ENCODE measurements around the gene TEX22. TPM values are rescaled to one million over a fixed set of nuclear protein-coding genes. Genes with fewer than 3 reads are reported as not detected.

The TEX22 gene
- total RNA-seq, 2 experiments from 2014 or later, result 1.2 to 2.2 TPM

- ATAC-seq, result no peak
- Mint-ChIP-seq H3K9me3 (no peaks in the 10 kb centered on the region), H3K27ac (no peak overlapping the region), H3K27me3 (no peaks in the 10 kb centered on the region), H3K36me3 (ENCODE audit: low read depth) (no peaks in the 10 kb centered on the region), H3K4me1 (ENCODE audit: low read depth) (peaks cover 4% of the 10 kb centered on the region), H3K4me3 (no peak overlapping the region)
- DNase-seq, result no peak
- intact Hi-C loops (cut with micrococcal nuclease), result no loop called here
- TF ChIP-seq CTCF (IDR thresholded peaks at IDR 0.05), result no peak
- ChIA-PET CTCF (no interaction called here), POLR2A (interaction anchor here (0.8 kb wide), 1 partner anchor 11 kb away, joined by 3 read pairs; no protein-coding TSS in a partner anchor)
These were observed 5.9 kb upstream of the TEX22 start for GRCh38 chr14:105392131-105393090.

GRCh38 chr14:105393151-105393550 lies 5.2 kb upstream of the TEX22 start:
- Mint-ChIP-seq H3K4me3 (no peak overlapping the region), H3K27me3 (no peaks in the 10 kb centered on the region), H3K9me3 (no peaks in the 10 kb centered on the region), H3K27ac (no peak overlapping the region), H3K4me1 (ENCODE audit: low read depth) (peaks cover 9% of the 10 kb centered on the region), H3K36me3 (ENCODE audit: low read depth) (no peaks in the 10 kb centered on the region)
- DNase-seq, result no peak
- no peak for ATAC-seq
- POLR2A ChIA-PET, result no interaction called here
- CTCF ChIA-PET, result no interaction called here
- intact Hi-C loops (cut with micrococcal nuclease), result no loop called here
- no peak for TF ChIP-seq CTCF (IDR thresholded peaks at IDR 0.05)

GRCh38 chr14:105394714-105395537 lies 3.4 kb upstream of the TEX22 start:
- no peaks in the 10 kb centered on the region for H3K9me3 Mint-ChIP-seq
- ATAC-seq (no peak), DNase-seq (no peak)
- H3K36me3 Mint-ChIP-seq (ENCODE audit: low read depth), result peaks cover 13% of the 10 kb centered on the region
- ChIA-PET POLR2A (no interaction called here), CTCF (interaction anchor here (1.7 kb wide), 1 partner anchor 24 kb away, joined by 6 read pairs; no protein-coding TSS in a partner anchor)
- no peak for TF ChIP-seq CTCF (IDR thresholded peaks at IDR 0.05)
- intact Hi-C loops (cut with micrococcal nuclease), result no loop called here
- no peak overlapping the region for H3K4me3 Mint-ChIP-seq
- H3K27me3 Mint-ChIP-seq, result no peaks in the 10 kb centered on the region
- H3K4me1 Mint-ChIP-seq (ENCODE audit: low read depth), result peaks cover 15% of the 10 kb centered on the region
- H3K27ac Mint-ChIP-seq, result no peak overlapping the region

- DNase-seq (no peak), ATAC-seq (no peak)
- peaks cover 15% of the 10 kb centered on the region for H3K4me1 Mint-ChIP-seq (ENCODE audit: low read depth)
- H3K27ac Mint-ChIP-seq, result no peak overlapping the region
- CTCF ChIA-PET, result interaction anchor here (1.7 kb wide), 1 partner anchor 25 kb away, joined by 6 read pairs; no protein-coding TSS in a partner anchor
- H3K9me3 Mint-ChIP-seq, result peaks cover 3% of the 10 kb centered on the region
- peaks cover 19% of the 10 kb centered on the region for H3K36me3 Mint-ChIP-seq (ENCODE audit: low read depth)
- no peak overlapping the region for H3K4me3 Mint-ChIP-seq
- H3K27me3 Mint-ChIP-seq, result no peaks in the 10 kb centered on the region
- intact Hi-C loops (cut with micrococcal nuclease), result no loop called here
- no peak for TF ChIP-seq CTCF (IDR thresholded peaks at IDR 0.05)
- POLR2A ChIA-PET, result no interaction called here
These were observed 2.8 kb upstream of the TEX22 start for GRCh38 chr14:105395538-105395854.
